ENCODE data around the gene SPDYE16. TPM values are rescaled to one million over a fixed set of nuclear protein-coding genes. Genes with fewer than 3 reads are reported as not detected.
"Not testable (repeated sequence)": the region's sequence is repeated elsewhere in the genome, so short reads cannot be mapped to it uniquely, and the experiment has no call there.

SPDYE16 gene
- total RNA-seq, 2 experiments from 2014 or later: 0.21 to 0.88 TPM

DNA sequence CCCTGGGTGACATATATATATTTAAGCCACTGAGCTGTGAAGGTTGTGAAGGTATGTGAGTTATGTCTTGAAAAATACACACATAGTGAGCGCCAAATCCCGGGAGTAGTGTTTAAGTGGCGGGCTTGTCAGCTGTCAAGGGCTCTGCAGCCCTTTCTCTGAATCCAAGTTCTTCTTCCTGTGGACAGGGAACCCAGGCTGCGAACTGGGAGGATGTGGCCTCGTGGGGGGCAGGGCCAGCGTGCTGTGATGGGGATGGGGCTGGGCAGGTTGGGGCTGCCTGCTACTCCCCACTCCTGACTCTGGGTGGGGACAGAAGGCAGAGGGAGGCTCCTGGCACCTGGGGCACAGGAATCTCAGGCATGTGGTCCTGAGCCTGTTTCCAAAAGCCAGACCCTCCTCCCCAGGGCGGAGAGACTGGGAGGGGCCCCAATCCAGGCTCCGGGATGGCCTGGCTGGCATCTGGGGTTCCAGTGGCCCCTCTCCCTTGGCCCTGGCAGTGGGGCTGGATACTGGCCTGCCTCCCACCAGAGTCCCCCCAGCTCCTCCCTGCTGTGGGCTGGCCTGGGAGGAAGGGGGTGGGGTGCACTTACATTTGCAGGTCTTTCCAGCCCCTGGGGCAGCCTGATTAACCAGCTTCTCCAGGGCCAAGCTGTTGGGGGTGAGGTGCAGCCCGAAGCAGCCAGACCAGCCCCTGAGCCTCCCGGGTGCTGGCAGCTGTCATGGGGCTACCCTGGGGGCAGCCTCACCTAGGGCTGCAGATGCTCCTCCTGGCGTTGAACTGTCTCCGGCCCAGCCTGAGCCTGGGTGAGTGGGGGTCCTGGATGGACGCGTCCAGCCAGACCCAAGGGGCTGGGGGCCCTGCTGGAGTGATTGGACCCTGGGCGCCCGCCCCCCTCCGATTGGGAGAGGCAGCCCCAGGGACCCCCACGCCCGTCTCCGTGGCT is 32.9 kb downstream of the SPDYE16 start, which contains the start of gene UPK3B:
TSS of gene UPK3B (plus strand) at position 622 of the 947 bp plus-strand sequence. CDS start at position 723, 101 bp downstream.
- Histone ChIP-seq H3K27ac (ENCODE audit: low read depth, low read length, poor library complexity, severe bottlenecking) (no peak within 1 kb of the TSS), H3K9me3 (ENCODE audit: low read length) (no peaks in the 10 kb centered on the region), H3K4me3 (ENCODE audit: low read depth, low read length, poor library complexity, severe bottlenecking) (no peak within 1 kb of the TSS), H3K9me2 (ENCODE audit: insufficient read depth, low read length) (no peaks in the 10 kb centered on the region), H3K36me3 (ENCODE audit: insufficient read depth, low read length) (no peaks in the 10 kb centered on the region), H3K79me2 (ENCODE audit: insufficient read depth, low read depth, low read length) (no peaks in the 10 kb centered on the region), H4K20me1 (ENCODE audit: insufficient read depth, low read length) (no peaks in the 10 kb centered on the region), H3K4me1 (ENCODE audit: insufficient read depth, low read length, poor library complexity, severe bottlenecking) (no peaks in the 10 kb centered on the region), H3K4me2 (ENCODE audit: low read length) (no peak within 1 kb of the TSS), H2AFZ (ENCODE audit: low read length) (no peak within 1 kb of the TSS)
- TF ChIP-seq CTCF (conservative IDR thresholded peaks at IDR 0.05; ENCODE audit: low read length): no peak
- TF ChIP-seq EZH2phosphoT487 (IDR thresholded peaks at IDR 0.05; ENCODE audit: borderline replicate concordance, low read depth, low read length): no peak
- no TSS peak for BruUV-seq (replicated peaks)
- POLR2A ChIA-PET: interaction anchor here (0.7 kb wide), 1 partner anchor 220 kb away, joined by 3 read pairs; no protein-coding TSS in a partner anchor
- intact Hi-C loops (cut with micrococcal nuclease; ENCODE audit: unreplicated experiment): no loop called here
- CTCF ChIA-PET (ENCODE audit: unreplicated experiment): no interaction called here
- DNase-seq (ENCODE audit: low spot score): no peak

DNA sequence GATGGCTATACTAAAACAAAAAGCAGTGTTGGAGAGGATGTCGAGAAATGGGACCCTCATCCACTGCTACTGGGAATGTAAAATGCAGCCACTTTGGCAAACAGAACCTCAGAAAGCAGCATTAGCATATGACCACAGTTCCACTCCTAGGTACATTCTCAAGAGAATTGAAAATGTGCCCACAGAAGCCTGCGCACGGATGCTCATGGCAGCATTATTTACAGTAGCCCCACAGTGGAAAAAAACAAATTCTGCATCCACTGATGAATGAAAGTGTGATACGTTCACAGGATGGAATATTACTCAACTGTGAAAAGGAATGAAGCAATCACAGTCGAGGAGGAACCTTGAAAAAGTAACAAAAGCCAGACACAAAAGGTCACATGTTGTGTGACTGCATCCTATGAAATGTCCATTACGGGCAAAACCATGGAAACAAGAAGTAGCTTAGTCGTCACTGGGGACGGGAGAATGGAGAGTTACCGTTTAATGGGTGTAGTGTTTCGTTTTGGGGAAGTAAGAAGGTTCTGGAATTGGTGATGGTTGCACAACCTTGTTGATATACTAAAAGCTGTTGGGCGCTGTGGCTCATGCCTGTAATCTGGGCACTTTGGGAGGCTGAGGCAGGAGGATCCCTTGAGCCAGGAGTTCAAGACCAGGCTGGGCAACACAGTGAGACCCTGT is 35.2 kb downstream of the SPDYE16 start:
- Histone ChIP-seq H3K4me3 (ENCODE audit: low read depth, low read length, poor library complexity, severe bottlenecking) (no peak overlapping the region), H3K4me2 (ENCODE audit: low read length) (no peak overlapping the region), H4K20me1 (ENCODE audit: insufficient read depth, low read length) (no peaks in the 10 kb centered on the region), H2AFZ (ENCODE audit: low read length) (no peak overlapping the region), H3K36me3 (ENCODE audit: insufficient read depth, low read length) (no peaks in the 10 kb centered on the region), H3K4me1 (ENCODE audit: insufficient read depth, low read length, poor library complexity, severe bottlenecking) (no peaks in the 10 kb centered on the region), H3K79me2 (ENCODE audit: insufficient read depth, low read depth, low read length) (no peaks in the 10 kb centered on the region), H3K9me3 (ENCODE audit: low read length) (no peaks in the 10 kb centered on the region), H3K27ac (ENCODE audit: low read depth, low read length, poor library complexity, severe bottlenecking) (no peak overlapping the region), H3K9me2 (ENCODE audit: insufficient read depth, low read length) (no peaks in the 10 kb centered on the region)
- CTCF ChIA-PET (ENCODE audit: unreplicated experiment): no interaction called here
- no TSS peak for BruUV-seq (replicated peaks)
- no peak for TF ChIP-seq CTCF (conservative IDR thresholded peaks at IDR 0.05; ENCODE audit: low read length)
- no peak for TF ChIP-seq EZH2phosphoT487 (IDR thresholded peaks at IDR 0.05; ENCODE audit: borderline replicate concordance, low read depth, low read length)
- intact Hi-C loops (cut with micrococcal nuclease; ENCODE audit: unreplicated experiment): no loop called here
- DNase-seq (ENCODE audit: low spot score): no peak
- POLR2A ChIA-PET: no interaction called here

GRCh38 chr7:76506643-76507042 is 36.5 kb downstream of the SPDYE16 start:
- H3K27ac ChIP-seq (ENCODE audit: low read depth, low read length, poor library complexity, severe bottlenecking); CTCF ChIA-PET (ENCODE audit: unreplicated experiment); BruUV-seq (replicated peaks); intact Hi-C loops (cut with micrococcal nuclease; ENCODE audit: unreplicated experiment); POLR2A ChIA-PET; H3K4me3 ChIP-seq (ENCODE audit: low read depth, low read length, poor library complexity, severe bottlenecking); H3K36me3 ChIP-seq (ENCODE audit: insufficient read depth, low read length); H2AFZ ChIP-seq (ENCODE audit: low read length); H3K4me2 ChIP-seq (ENCODE audit: low read length); DNase-seq (ENCODE audit: low spot score); H3K4me1 ChIP-seq (ENCODE audit: insufficient read depth, low read length, poor library complexity, severe bottlenecking); H3K9me3 ChIP-seq (ENCODE audit: low read length); H3K9me2 ChIP-seq (ENCODE audit: insufficient read depth, low read length); H3K79me2 ChIP-seq (ENCODE audit: insufficient read depth, low read depth, low read length); H4K20me1 ChIP-seq (ENCODE audit: insufficient read depth, low read length): not testable (repeated sequence)

All from OCI-LY7 (cell line).